Lower leg skin (tissue), 3 donors: ENCODE results near the gene PPP1R27.

Experiments
- CTCF ChIP-seq, 3 donors: fragments of 450-650 bp; IDR thresholded peaks; one replicate each; pipeline ENCODE4 v1.5.1; 2016; ENCODE audit warnings: antibody characterized with exemption in 3 of 3, mild to moderate bottlenecking in 3 of 3, moderate library complexity in 2 of 3
- POLR2A ChIP-seq, 2 donors: fragments of 450-650 bp; IDR thresholded peaks; one replicate each; pipeline ENCODE4 v1.6.1; 2016 to 2017; ENCODE audit warnings: antibody characterized with exemption in 2 of 2, mild to moderate bottlenecking in 1 of 2, moderate library complexity in 1 of 2

- no peak for TF ChIP-seq POLR2A (IDR thresholded peaks at IDR 0.05)
- no peak for TF ChIP-seq CTCF (IDR thresholded peaks at IDR 0.05)
These were observed 8.9 kb downstream of the PPP1R27 start for GRCh38 chr17:81825841-81826466.
